MV-4-11 (cell line): ENCODE results near the gene DENND5B.
"Not testable (repeated sequence)": the region's sequence is repeated elsewhere in the genome, so short reads cannot be mapped to it uniquely, and the experiment has no call there.

Source experiments
- DNase-seq: peaks from one replicate; lab custom pipeline; 2025; lab: John Stamatoyannopoulos, UW

Gene DENND5B

GRCh38 chr12:31591380-31591901, 505 bp upstream of the DENND5B start:
- no peak for DNase-seq

- DNase-seq: no peak
These were observed 863 bp downstream of the DENND5B start for GRCh38 chr12:31589904-31590641.

GRCh38 chr12:31589598-31589903, 1.4 kb downstream of the DENND5B start:
- no peak for DNase-seq

- DNase-seq: no peak
These were observed 2.0 kb downstream of the DENND5B start for GRCh38 chr12:31588976-31589375.

GRCh38 chr12:31586728-31587127, 4.2 kb downstream of the DENND5B start:
- DNase-seq: no peak

GRCh38 chr12:31585895-31586294, 5.0 kb downstream of the DENND5B start:
- DNase-seq: no peak

- DNase-seq: no peak
These were observed 5.7 kb downstream of the DENND5B start for GRCh38 chr12:31585271-31585670.

GRCh38 chr12:31584782-31585181, 6.2 kb downstream of the DENND5B start:
- no peak for DNase-seq

GRCh38 chr12:31583878-31584277, 7.1 kb downstream of the DENND5B start:
- no peak for DNase-seq

GRCh38 chr12:31582155-31582554, 8.8 kb downstream of the DENND5B start:
- DNase-seq: no peak

GRCh38 chr12:31578632-31579031, 12.3 kb downstream of the DENND5B start:
- DNase-seq: no peak

GRCh38 chr12:31574803-31575575, 15.9 kb downstream of the DENND5B start:
- peak; percentile 23 for DNase-seq

- DNase-seq: not testable (repeated sequence)
These were observed 16.6 kb downstream of the DENND5B start for GRCh38 chr12:31574367-31574766.

GRCh38 chr12:31572900-31573600, 17.9 kb downstream of the DENND5B start:
- no peak for DNase-seq

- DNase-seq: no peak
These were observed 20.1 kb downstream of the DENND5B start for GRCh38 chr12:31570880-31571279.

GRCh38 chr12:31569517-31569916, 21.4 kb downstream of the DENND5B start:
- DNase-seq: not testable (repeated sequence)

GRCh38 chr12:31568498-31568897, 22.4 kb downstream of the DENND5B start:
- DNase-seq: no peak

- DNase-seq: no peak
These were observed 23.9 kb downstream of the DENND5B start for GRCh38 chr12:31567029-31567428.

- DNase-seq: no peak
These were observed 24.4 kb downstream of the DENND5B start for GRCh38 chr12:31566547-31566946.

- DNase-seq: no peak
These were observed 28.2 kb downstream of the DENND5B start for GRCh38 chr12:31562594-31563328.

GRCh38 chr12:31560516-31560915, 30.4 kb downstream of the DENND5B start:
- DNase-seq: no peak

- DNase-seq: no peak
These were observed 32.4 kb downstream of the DENND5B start for GRCh38 chr12:31558521-31558920.
